ENCODE measurements around the gene PDE7B. TPM values are rescaled to one million over a fixed set of nuclear protein-coding genes. Genes with fewer than 3 reads are reported as not detected.

The PDE7B gene
- total RNA-seq, 4 donors from 2014 or later, result 7.8 to 13.7 (median 8.6) TPM

- no peak for DNase-seq
- 86 to 87% methylated on average over 3 of the region's 3 CpGs for WGBS, 2 donors
These were observed 131.6 kb downstream of the PDE7B start for GRCh38 chr6:135983093-135983492.

GRCh38 chr6:135983718-135984343, 132.3 kb downstream of the PDE7B start:
- no peaks in the 10 kb centered on the region for H3K27me3 ChIP-seq
- WGBS, 2 donors, result 95 to 99% methylated on average over 4 of the region's 4 CpGs
- intact Hi-C loops (cut with DNase I), result no loop called here

More at GRCh38 chr6:135983093-135983492, 131.6 kb downstream of the PDE7B start:
- Histone ChIP-seq H3K4me3 (replicated peaks in 1 of 3) (no peak overlapping the region), H3K9me3 (no peaks in the 10 kb centered on the region), H3K36me3 (no peaks in the 10 kb centered on the region), H3K27me3 (no peaks in the 10 kb centered on the region), H3K27ac (no peak overlapping the region), H3K4me1 (no peaks in the 10 kb centered on the region)
- TF ChIP-seq POLR2A (IDR thresholded peaks at IDR 0.05) (no peak), CTCF (IDR thresholded peaks at IDR 0.05) (no peak)
- intact Hi-C loops (cut with DNase I), result no loop called here

GRCh38 chr6:135985471-135985870, 134.0 kb downstream of the PDE7B start:
- Histone ChIP-seq H3K4me1 (no peaks in the 10 kb centered on the region), H3K9me3 (no peaks in the 10 kb centered on the region), H3K27ac (no peak overlapping the region), H3K27me3 (no peaks in the 10 kb centered on the region), H3K36me3 (no peaks in the 10 kb centered on the region), H3K4me3 (replicated peaks in 1 of 3) (no peak overlapping the region)
- DNase-seq, result no peak
- 81 to 87% methylated on average over 3 of the region's 3 CpGs for WGBS, 2 donors
- intact Hi-C loops (cut with DNase I), result no loop called here
- TF ChIP-seq CTCF (IDR thresholded peaks at IDR 0.05), result no peak
- no peak for TF ChIP-seq POLR2A (IDR thresholded peaks at IDR 0.05)

More at GRCh38 chr6:135983718-135984343, 132.3 kb downstream of the PDE7B start:
- H3K4me3 ChIP-seq (replicated peaks in 1 of 3), result no peak overlapping the region
- no peaks in the 10 kb centered on the region for H3K4me1 ChIP-seq
- H3K27ac ChIP-seq, result no peak overlapping the region
- no peaks in the 10 kb centered on the region for H3K36me3 ChIP-seq
- no peaks in the 10 kb centered on the region for H3K9me3 ChIP-seq
- DNase-seq, result no peak
- TF ChIP-seq CTCF (IDR thresholded peaks at IDR 0.05) (no peak), POLR2A (IDR thresholded peaks at IDR 0.05) (no peak)

GRCh38 chr6:135987226-135987625, 135.7 kb downstream of the PDE7B start:
- no peak overlapping the region for H3K27ac ChIP-seq
- H3K9me3 ChIP-seq, result no peaks in the 10 kb centered on the region
- H3K27me3 ChIP-seq, result no peaks in the 10 kb centered on the region
- H3K4me3 ChIP-seq (replicated peaks in 1 of 3), result no peak overlapping the region
- no peak for TF ChIP-seq CTCF (IDR thresholded peaks at IDR 0.05)
- no peak for TF ChIP-seq POLR2A (IDR thresholded peaks at IDR 0.05)
- H3K36me3 ChIP-seq, result no peaks in the 10 kb centered on the region
- DNase-seq, result no peak
- no peaks in the 10 kb centered on the region for H3K4me1 ChIP-seq
- intact Hi-C loops (cut with DNase I), result no loop called here
- 87 to 96% methylated on average over 3 of the region's 3 CpGs for WGBS, 2 donors

GRCh38 chr6:135990439-135990838, 138.9 kb downstream of the PDE7B start:
- no peak overlapping the region for H3K27ac ChIP-seq
- no peak overlapping the region for H3K4me3 ChIP-seq (replicated peaks in 1 of 3)
- no peak for TF ChIP-seq POLR2A (IDR thresholded peaks at IDR 0.05)
- TF ChIP-seq CTCF (IDR thresholded peaks at IDR 0.05), result no peak
- no peaks in the 10 kb centered on the region for H3K36me3 ChIP-seq
- no peak for DNase-seq
- no peaks in the 10 kb centered on the region for H3K9me3 ChIP-seq
- H3K27me3 ChIP-seq, result no peaks in the 10 kb centered on the region
- WGBS, 2 donors, result 91 to 92% methylated on average over 4 of the region's 4 CpGs
- intact Hi-C loops (cut with DNase I), result no loop called here
- H3K4me1 ChIP-seq, result peaks cover 8 to 16% of the 10 kb centered on the region in 2 donors

All from thyroid gland (tissue), 4 donors.